ENCODE measurements around the gene ZNF497.
"Not testable (repeated sequence)": the region's sequence is repeated elsewhere in the genome, so short reads cannot be mapped to it uniquely, and the experiment has no call there.

GRCh38 chr19:58403920-58404478 is 41.4 kb upstream of the ZNF497 start:
- TF ChIP-seq CTCF, POLR2A (IDR thresholded peaks at IDR 0.05): not testable (repeated sequence)

Measured in adrenal gland (tissue), 5 donors.